OCI-LY7 (cell line): ENCODE data around the gene ACAT2.

Experiments
- EZH2phosphoT487 ChIP-seq: fragments of 200-600 bp; sonication (generic); IDR thresholded peaks from 2 replicates; pipeline ENCODE4 v1.6.1; 2018; ENCODE audit warnings: low read depth, borderline replicate concordance, mild to moderate bottlenecking, mixed run types, antibody characterized with exemption, low read length, moderate library complexity, mixed read lengths
- TF ChIP-seq, protein P1 (sequence below): fragments of 200-600 bp; sonication (generic); conservative IDR thresholded peaks from 2 replicates; pipeline ENCODE4 v1.5.1; 2014; ENCODE audit warnings: mild to moderate bottlenecking, antibody characterized with exemption, low read length, moderate library complexity, mixed read lengths

DNA sequence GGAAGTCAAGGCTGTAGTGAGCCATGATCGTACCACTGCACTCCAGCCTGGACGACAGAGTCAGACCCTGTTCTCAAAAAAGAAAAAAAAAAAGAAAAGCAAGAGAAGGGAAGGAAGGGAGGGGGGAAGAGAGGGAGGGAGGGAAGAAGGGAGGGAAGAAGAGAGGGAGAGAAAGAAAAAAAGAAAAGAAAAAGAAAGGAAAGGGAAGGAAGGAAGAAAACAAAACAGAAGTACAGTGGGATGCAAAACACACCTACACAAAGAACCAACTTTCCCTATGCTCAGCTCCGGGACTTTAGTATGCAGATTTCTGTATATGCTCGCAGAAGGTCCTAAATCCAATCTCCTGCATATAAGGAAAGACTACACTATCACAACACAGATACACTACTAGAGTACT is 37.1 kb upstream of the ACAT2 start:
- TF ChIP-seq, protein P1, sequence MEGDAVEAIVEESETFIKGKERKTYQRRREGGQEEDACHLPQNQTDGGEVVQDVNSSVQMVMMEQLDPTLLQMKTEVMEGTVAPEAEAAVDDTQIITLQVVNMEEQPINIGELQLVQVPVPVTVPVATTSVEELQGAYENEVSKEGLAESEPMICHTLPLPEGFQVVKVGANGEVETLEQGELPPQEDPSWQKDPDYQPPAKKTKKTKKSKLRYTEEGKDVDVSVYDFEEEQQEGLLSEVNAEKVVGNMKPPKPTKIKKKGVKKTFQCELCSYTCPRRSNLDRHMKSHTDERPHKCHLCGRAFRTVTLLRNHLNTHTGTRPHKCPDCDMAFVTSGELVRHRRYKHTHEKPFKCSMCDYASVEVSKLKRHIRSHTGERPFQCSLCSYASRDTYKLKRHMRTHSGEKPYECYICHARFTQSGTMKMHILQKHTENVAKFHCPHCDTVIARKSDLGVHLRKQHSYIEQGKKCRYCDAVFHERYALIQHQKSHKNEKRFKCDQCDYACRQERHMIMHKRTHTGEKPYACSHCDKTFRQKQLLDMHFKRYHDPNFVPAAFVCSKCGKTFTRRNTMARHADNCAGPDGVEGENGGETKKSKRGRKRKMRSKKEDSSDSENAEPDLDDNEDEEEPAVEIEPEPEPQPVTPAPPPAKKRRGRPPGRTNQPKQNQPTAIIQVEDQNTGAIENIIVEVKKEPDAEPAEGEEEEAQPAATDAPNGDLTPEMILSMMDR = no peak
- TF ChIP-seq EZH2phosphoT487 = no peak
